Mucosa of descending colon (tissue), 3 donors: ENCODE data around the gene FBXW2. TPM values are rescaled to one million over a fixed set of nuclear protein-coding genes. Genes with fewer than 3 reads are reported as not detected.

Experiments used
- ATAC-seq: fragments of 200-7000 bp; cut with Tn5 transposase; one replicate; pipeline ENCODE4 v1.9.1; 2020; ENCODE audit warnings: mild to moderate bottlenecking, moderate library complexity
- DNase-seq, 3 donors: peaks; one replicate each; pipeline ENCODE4 v3.0.0-alpha.2; 2020
- H3K36me3 ChIP-seq: fragments of 200-600 bp; one replicate; pipeline ENCODE4 v1.8.0; 2021; ENCODE audit warnings: low read depth, mild to moderate bottlenecking
- H3K4me1 ChIP-seq: fragments of 200-600 bp; one replicate; pipeline ENCODE4 v1.8.0; 2021; ENCODE audit warnings: low read depth, mild to moderate bottlenecking
- H3K4me3 ChIP-seq: fragments of 200-600 bp; one replicate; pipeline ENCODE4 v1.8.0; 2021; ENCODE audit warnings: mild to moderate bottlenecking
- H3K9me3 ChIP-seq: fragments of 200-600 bp; one replicate; pipeline ENCODE4 v1.8.0; 2021; ENCODE audit warnings: mild to moderate bottlenecking
- intact Hi-C, 2 donors: fragments of 100-400 bp; cut with DNase I in 1 of 2; cut with micrococcal nuclease in 1 of 2; formaldehyde crosslinking; loops; one replicate each; pipeline versions ENCODE4 v1.11.0 to v1.11.1; 2022; cut with DNase I, micrococcal nuclease
- total RNA-seq, 3 donors: library from RNA; stranded (reverse); fragmentation: NEBNext Ultra II Directional in 2 of 3; extraction: Animal tissue kit (Norgen Biotek cat#: 25700) in 2 of 3; gene quantifications; one replicate each; pipeline versions ENCODE4 v1.2.1 to v1.2.4, GENCODE V29; 2021 to 2023
- TF ChIP-seq, protein P1 (sequence below): fragments of 200-600 bp; IDR thresholded peaks from one replicate; pipeline ENCODE4 v1.8.0; 2022; ENCODE audit warnings: antibody characterized with exemption, mild to moderate bottlenecking
- donor health status: DM: no; HTN: no; CAD: no; lungs with moderate emphysema.
- donor health status: DM: no; HTN: no; CAD: no.
- donor health status: DM: no; HTN: yes; CAD: no.

The FBXW2 gene
- total RNA-seq, 3 donors from 2014 or later = 62.1 to 67.5 (median 65.0) TPM

DNA sequence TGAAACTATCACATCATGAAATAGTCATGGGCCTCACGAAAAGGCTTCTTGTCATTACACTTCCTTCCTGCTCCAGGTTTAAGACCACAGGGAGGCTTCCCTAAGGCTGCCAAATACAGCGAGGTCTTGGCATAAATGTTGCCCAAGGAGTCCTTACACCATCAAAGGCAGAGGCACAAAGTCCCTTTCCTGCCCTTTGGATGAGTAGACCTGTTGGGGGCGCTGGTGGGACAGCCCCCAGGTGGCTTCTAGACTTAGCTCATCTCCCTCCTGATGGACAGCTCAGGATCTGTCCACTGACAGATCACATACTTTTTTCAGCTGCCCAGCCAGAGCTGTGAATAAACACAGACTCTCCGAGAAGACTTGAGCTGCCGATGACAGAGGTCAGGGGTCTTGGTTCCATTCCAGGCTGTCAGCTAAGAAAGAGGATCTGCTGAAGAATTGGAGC is 63.4 kb downstream of the FBXW2 start:
- no peak for ATAC-seq
- Histone ChIP-seq H3K9me3 (no peaks in the 10 kb centered on the region), H3K4me3 (no peak overlapping the region), H3K36me3 (no peaks in the 10 kb centered on the region), H3K4me1 (no peaks in the 10 kb centered on the region)
- TF ChIP-seq, protein P1, sequence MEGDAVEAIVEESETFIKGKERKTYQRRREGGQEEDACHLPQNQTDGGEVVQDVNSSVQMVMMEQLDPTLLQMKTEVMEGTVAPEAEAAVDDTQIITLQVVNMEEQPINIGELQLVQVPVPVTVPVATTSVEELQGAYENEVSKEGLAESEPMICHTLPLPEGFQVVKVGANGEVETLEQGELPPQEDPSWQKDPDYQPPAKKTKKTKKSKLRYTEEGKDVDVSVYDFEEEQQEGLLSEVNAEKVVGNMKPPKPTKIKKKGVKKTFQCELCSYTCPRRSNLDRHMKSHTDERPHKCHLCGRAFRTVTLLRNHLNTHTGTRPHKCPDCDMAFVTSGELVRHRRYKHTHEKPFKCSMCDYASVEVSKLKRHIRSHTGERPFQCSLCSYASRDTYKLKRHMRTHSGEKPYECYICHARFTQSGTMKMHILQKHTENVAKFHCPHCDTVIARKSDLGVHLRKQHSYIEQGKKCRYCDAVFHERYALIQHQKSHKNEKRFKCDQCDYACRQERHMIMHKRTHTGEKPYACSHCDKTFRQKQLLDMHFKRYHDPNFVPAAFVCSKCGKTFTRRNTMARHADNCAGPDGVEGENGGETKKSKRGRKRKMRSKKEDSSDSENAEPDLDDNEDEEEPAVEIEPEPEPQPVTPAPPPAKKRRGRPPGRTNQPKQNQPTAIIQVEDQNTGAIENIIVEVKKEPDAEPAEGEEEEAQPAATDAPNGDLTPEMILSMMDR = no peak
- no peak for DNase-seq
- intact Hi-C loops = no loop called here

DNA sequence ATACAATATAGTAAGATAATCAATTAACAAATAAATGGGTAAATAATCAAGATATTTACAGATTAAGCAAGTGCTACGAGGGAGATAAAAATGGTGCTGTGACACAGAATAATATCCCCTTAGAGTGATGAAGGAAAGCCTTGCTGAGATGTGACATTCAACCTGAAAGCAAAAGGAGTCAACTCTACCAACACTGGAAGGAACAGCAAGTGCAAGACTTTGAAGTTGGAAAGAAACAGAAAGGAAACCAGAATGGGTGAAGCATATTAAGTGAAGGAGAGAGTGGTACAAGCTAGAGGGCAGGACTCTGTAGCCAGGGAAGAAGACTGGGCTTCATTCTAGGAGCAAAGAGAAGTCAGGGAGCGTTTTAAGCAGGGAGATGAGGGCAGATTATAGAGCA is 66.7 kb downstream of the FBXW2 start:
- DNase-seq (no peak), ATAC-seq (no peak)
- TF ChIP-seq, protein P1 = no peak
- no peaks in the 10 kb centered on the region for H3K4me1 ChIP-seq
- intact Hi-C loops = no loop called here
- H3K9me3 ChIP-seq = no peaks in the 10 kb centered on the region
- no peaks in the 10 kb centered on the region for H3K36me3 ChIP-seq
- no peak overlapping the region for H3K4me3 ChIP-seq

DNA sequence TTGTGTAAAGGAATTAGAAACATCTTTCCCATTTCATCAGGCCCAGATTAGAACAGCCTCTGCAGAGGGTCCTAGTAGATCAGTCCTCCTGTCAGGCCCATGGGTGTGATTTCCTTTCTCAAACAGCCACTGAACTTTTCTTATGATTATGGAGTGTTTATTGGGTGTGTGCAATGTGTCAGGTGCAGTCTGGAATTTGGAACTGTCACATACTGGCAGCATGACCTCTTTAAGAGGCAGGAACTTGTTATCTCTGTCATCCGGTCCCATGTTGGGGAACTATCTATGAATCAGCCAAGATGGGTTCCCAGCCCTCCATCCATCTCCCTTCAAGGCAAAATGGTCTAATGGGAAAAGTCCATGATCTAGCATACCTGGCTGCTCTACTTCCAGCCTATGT is 67.3 kb downstream of the FBXW2 start:
- no peak for DNase-seq

DNA sequence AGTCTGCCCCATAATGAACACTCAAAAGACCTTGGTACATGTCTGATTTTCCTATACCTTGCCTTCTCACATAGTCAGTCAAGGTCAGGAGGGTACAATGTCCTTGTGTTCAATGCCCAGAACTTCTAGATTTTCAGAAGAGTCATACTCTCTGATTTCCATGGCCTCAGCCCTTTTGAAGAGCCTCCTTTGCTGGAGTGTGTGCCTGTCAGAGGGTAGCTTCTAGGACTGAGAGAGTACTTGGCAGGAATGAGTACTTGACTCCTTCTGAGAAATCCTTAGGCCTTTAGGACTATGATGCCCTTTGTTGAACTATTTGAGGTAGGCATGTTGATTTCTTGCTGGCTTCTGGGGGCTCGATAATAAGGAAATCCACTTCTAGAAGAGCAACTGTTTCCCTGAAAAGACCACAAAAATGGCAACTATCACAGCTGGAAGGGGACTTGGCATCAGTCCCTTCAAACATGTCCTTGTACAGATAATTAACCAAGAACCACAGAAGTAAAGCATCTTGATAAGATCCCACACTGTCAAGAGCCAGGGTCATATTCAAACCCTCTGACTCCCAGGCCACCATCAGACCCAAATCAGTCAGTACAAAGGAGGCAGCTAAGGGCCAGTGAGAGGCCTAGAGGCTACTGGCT is 68.3 kb downstream of the FBXW2 start:
- intact Hi-C loops = no loop called here
- H3K4me3 ChIP-seq = no peak overlapping the region
- H3K9me3 ChIP-seq = no peaks in the 10 kb centered on the region
- ATAC-seq (no peak), DNase-seq (no peak)
- TF ChIP-seq, protein P1 = no peak
- H3K36me3 ChIP-seq = no peaks in the 10 kb centered on the region
- H3K4me1 ChIP-seq = no peaks in the 10 kb centered on the region

More for the DNA sequence above, 67.3 kb downstream of the FBXW2 start:
- no peak for ATAC-seq
- H3K36me3 ChIP-seq = no peaks in the 10 kb centered on the region
- intact Hi-C loops = no loop called here
- TF ChIP-seq, protein P1 = no peak
- no peak overlapping the region for H3K4me3 ChIP-seq
- no peaks in the 10 kb centered on the region for H3K9me3 ChIP-seq
- no peaks in the 10 kb centered on the region for H3K4me1 ChIP-seq

DNA sequence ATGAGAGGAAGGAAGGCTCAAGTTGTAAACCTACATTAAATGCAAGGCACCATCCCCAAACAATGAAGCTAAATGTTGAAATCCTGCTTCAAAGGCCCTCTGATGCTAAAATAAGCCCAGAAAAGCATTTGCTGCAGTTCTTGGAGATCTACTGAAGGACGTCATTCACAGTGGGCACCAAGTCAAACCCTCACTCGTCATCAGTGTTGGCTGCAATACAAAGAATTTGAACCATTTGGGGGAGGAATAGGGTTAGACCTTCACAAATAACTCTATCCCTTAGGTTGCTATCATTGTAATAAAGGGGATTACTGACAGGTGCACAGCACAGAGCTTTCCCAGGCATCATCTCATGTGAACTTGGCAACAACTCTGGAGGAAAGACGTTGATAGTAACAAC is 69.7 kb downstream of the FBXW2 start:
- H3K4me3 ChIP-seq = no peak overlapping the region
- intact Hi-C loops = no loop called here
- no peaks in the 10 kb centered on the region for H3K36me3 ChIP-seq
- TF ChIP-seq, protein P1 = no peak
- no peaks in the 10 kb centered on the region for H3K4me1 ChIP-seq
- DNase-seq = no peak
- H3K9me3 ChIP-seq = no peaks in the 10 kb centered on the region
- no peak for ATAC-seq

DNA sequence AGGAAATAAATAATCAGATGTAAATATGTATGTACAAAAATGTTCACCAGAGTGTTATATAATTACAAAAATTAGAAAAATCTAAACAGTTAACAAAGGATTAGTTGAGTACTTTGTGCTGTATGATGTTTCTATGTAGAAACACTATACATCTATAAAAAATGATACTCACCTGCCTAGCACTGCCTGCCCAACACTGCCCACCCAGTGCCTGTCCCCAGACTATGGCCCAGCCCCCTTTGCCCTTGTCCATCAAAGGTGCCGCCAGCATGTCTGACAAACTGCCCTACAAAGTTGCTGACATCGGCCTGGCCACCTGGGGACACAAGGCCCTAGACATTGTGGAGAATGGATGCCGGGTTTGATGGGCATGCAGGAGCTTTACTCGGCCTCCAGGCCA is 72.8 kb downstream of the FBXW2 start:
- ATAC-seq = no peak
- intact Hi-C loops = no loop called here
- H3K9me3 ChIP-seq = no peaks in the 10 kb centered on the region
- H3K4me3 ChIP-seq = no peak overlapping the region
- TF ChIP-seq, protein P1 = no peak
- H3K4me1 ChIP-seq = no peaks in the 10 kb centered on the region
- no peaks in the 10 kb centered on the region for H3K36me3 ChIP-seq
- no peak for DNase-seq
